Heart left ventricle (tissue), 13 donors: ENCODE data around the gene SERPINF2.

ENCODE experiments used
- CTCF ChIP-seq, 12 donors: fragments of 200-600 bp; sonication (generic) in 4 of 12; IDR thresholded peaks; one replicate each; pipeline versions ENCODE4 v1.5.0 to v1.8.0; 2018 to 2022; ENCODE audit warnings: antibody characterized with exemption in 12 of 12, mild to moderate bottlenecking in 5 of 12
- POLR2A ChIP-seq, 2 donors: fragments of 450-650 bp; IDR thresholded peaks; one replicate each; pipeline ENCODE4 v1.6.1; 2017; ENCODE audit warnings: antibody characterized with exemption in 2 of 2, mild to moderate bottlenecking in 2 of 2, moderate library complexity in 2 of 2
- donor health status: ischemic (EF 13 %, LVEDD 7.1; RV severe dilation, severe dysfunction).
- donor health status: DM: no; HTN: yes; CAD: no.
- donor health status: DM: no; HTN: no; CAD: no.
- donor health status: ischemic (EF 25% LVEDD 6.9; RV normal size, moderate dysfunction).
- donor health status: ischemic (EF 25% LVEDD 5.7; RV mildly dilated, moderate dysfunction).
- donor health status: ischemic (EF 35%, LVEDD 5.7; RV mildly dilated, moderate dysfunction).
- donor health status: nonischemic (EF 11% LVEDD 7.7; RV severe dilation, severe dysfunction).
- donor health status: DM: yes; HTN: yes; CAD: no.
- donor health status: PGD.
- donor health status: ischemic (EF 29% LVEDD 5.4; RV normal size, mild dysfunction).
- donor health status: nonischemic (EF 23%, LVEDD 6.1; RV moderate dilation, normal function).

DNA sequence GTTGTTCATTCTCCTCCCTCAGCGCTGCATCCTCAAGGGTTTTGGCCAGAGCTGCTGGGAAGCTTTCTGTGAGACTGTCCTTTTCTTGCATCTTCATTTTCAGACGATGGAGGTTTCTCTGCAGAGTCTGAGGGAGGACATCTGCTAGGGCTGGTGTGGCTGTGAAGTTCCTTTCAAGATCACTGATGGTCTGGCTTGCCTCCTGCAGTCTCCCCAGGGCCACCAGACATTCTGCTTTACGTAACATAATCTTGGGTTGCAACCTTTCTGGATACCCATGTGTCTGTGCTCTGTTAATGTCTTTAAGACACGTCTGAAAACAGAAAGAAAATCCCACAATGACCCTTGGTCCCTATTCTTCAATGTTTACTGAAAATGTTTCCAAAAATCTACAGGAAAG is 58.0 kb downstream of the SERPINF2 start:
- TF ChIP-seq POLR2A (IDR thresholded peaks at IDR 0.05) (no peak), CTCF (IDR thresholded peaks at IDR 0.05) (no peak)
